Measurements from ENCODE around the gene SNTG2. TPM values are rescaled to one million over a fixed set of nuclear protein-coding genes. Genes with fewer than 3 reads are reported as not detected.
"Not testable (repeated sequence)": the region's sequence is repeated elsewhere in the genome, so short reads cannot be mapped to it uniquely, and the experiment has no call there.

The SNTG2 gene
- total RNA-seq, 2 experiments from 2014 or later, result 0.13 TPM; not detected in 1

DNA sequence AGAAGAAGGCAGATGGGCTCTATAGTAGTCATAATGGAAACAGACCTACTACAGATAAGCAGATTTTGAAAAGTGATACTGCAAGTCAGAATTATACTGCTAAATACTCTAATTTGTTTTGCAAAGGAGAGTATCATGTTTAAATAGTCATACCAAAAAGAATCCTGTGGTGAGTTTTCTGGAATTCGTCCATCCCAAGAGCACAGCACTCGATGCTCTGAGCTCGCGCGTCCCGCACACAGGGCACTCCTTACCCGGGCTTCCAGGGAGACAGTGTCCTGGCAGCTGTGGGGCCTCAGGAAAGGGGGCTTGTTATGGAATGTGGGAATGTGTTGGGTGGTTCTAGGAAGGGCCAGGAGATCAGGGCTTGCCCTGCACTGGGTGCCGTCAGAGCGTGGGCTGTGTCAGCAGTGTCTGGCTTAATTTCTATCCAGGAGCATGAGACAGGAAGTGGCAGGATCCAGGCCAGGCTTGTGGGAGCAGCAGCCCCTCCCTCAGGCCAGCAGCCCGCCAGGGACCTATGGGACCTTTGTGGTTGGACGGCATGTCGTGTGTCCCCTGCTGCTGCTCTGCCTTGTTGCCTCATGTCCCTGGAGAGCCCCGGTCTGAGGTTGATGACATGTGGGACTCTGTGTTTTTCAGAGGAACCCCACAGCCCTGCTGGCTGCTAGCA lies 269.4 kb downstream of the SNTG2 start:
- ChIA-PET POLR2A (no interaction called here), CTCF (no interaction called here)
- no peak for DNase-seq
- no peaks in the 10 kb centered on the region for H3K27me3 Mint-ChIP-seq
- no peaks in the 10 kb centered on the region for H3K4me1 Mint-ChIP-seq
- peaks cover 9% of the 10 kb centered on the region for H3K9me3 Mint-ChIP-seq
- no peak overlapping the region for H3K27ac Mint-ChIP-seq
- no peak overlapping the region for H3K4me3 Mint-ChIP-seq
- H3K36me3 Mint-ChIP-seq (ENCODE audit: low read depth), result peaks cover 5% of the 10 kb centered on the region

DNA sequence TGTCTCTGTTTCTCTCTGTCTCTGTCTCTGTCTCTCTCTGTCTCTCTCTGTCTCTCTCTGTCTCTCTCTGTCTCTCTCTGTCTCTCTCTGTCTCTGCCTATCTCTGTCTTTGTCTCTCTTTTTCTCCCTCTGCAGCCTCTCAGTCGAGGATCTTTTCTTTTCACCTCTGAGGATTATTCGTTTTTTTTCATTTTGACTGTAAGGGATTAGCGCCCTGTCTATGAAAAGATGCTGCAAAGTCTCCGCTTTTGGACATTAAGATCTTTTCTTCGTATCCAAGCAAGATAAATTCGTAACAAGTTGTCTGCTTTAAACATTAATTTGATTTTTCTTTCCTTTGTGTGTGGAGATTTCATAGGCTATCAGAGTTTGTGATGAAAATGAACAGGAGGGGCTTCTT lies 271.4 kb downstream of the SNTG2 start:
- CTCF ChIA-PET, result no interaction called here
- DNase-seq, result no peak
- POLR2A ChIA-PET, result no interaction called here
- Mint-ChIP-seq H3K27ac (no peak overlapping the region), H3K27me3 (no peaks in the 10 kb centered on the region), H3K4me3 (no peak overlapping the region), H3K4me1 (no peaks in the 10 kb centered on the region), H3K36me3 (ENCODE audit: low read depth) (peaks cover 5% of the 10 kb centered on the region), H3K9me3 (peaks cover 9% of the 10 kb centered on the region)

DNA sequence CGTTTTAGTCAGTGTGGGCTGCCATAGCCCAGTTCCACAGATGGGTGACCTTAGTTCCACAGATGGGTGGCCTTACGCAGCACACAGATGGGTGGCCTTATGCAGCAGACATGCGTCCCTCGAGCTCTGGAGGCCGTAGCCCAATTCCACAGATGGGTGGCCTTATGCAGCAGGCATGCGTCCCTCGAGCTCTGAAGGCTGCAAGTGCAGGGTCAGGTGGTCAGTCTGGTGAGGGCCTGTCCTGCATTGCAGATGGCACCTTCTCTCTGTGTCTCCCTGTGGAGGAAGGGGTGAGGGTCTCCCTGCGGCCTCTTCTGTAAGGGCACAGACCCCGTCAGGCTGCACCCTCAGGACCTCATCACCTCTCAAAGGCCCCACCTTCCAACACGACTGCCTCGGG lies 273.1 kb downstream of the SNTG2 start:
- POLR2A ChIA-PET, result no interaction called here
- H3K36me3 Mint-ChIP-seq (ENCODE audit: low read depth), result peaks cover 5% of the 10 kb centered on the region
- H3K27me3 Mint-ChIP-seq, result no peaks in the 10 kb centered on the region
- DNase-seq, result no peak
- CTCF ChIA-PET, result no interaction called here
- no peak overlapping the region for H3K27ac Mint-ChIP-seq
- H3K4me3 Mint-ChIP-seq, result no peak overlapping the region
- no peaks in the 10 kb centered on the region for H3K4me1 Mint-ChIP-seq
- H3K9me3 Mint-ChIP-seq, result peaks cover 9% of the 10 kb centered on the region

DNA sequence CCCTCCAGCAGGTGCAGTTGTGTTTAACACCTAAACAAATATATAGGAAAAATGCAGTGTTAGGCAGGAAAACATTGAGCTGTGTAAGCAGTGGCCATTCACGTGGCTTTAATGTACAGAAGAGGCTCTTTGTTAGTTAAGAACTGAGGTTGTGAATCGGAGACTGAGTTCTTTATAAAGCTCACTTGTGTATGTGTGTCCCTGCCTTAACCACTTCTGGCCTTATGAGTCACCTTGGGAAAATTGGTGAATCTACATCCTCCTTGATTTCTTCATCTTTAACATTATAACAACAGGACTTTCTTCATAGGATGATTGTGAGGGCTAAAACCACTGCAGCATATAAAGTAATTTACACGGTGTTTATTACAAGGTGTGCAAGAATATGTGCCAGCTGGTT lies 274.3 kb downstream of the SNTG2 start:
- Mint-ChIP-seq H3K4me3 (no peak overlapping the region), H3K27me3 (no peaks in the 10 kb centered on the region), H3K36me3 (ENCODE audit: low read depth) (peaks cover 5% of the 10 kb centered on the region), H3K27ac (no peak overlapping the region), H3K9me3 (peaks cover 8% of the 10 kb centered on the region), H3K4me1 (no peaks in the 10 kb centered on the region)
- DNase-seq, result no peak
- CTCF ChIA-PET, result no interaction called here
- POLR2A ChIA-PET, result no interaction called here

DNA sequence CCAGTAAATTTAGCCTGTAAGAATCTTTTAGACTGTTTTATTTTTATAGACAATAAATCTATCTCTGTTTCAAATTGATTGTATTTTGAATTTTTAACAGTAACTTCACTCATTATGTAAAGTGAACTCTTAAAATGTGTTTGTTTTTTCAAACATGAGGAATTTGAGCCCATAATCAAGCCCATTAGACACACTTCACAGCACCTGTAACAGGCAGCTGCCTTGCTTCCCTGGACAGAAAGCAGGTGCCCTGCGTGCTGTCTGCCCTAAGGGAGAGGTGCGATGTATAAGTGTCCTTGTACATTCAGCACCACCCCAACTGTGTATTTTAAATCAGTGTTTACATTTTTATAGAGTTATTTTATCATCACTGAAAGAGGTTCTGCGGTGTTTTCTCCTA lies 276.1 kb downstream of the SNTG2 start:
- H3K9me3 Mint-ChIP-seq, result peaks cover 4% of the 10 kb centered on the region

DNA sequence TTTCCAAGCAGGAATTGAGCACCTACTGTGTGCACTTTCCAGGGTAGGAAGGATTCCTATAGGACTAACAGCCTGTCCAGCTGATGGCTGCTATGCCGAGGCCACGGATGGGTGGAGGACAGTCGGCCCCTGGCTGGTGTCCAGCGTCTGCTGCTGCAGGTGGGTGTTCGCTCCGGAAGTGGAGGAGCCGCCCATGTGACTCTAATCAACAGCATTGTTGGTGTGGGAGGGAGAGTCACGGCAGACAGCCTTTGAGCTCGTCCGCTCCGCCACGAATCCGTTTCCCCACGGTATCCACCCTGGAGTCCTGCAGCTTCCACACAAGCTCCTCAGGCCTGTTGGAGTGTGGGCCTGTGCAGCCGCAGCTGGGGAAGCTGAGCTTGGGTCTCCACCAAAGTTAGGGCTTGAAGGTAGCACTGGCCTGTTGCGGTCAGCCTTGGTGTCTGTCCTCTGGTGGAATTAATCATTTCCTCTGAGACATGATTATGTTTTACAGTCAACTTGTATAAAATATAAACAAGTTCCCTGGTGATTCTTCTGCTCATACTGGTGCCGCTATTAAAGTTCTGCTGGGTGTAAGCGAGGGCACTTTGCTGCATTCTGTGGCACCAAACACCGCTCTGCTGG lies 276.7 kb downstream of the SNTG2 start:
- H3K9me3 Mint-ChIP-seq, result no peaks in the 10 kb centered on the region
- no peak for DNase-seq
- no peak overlapping the region for H3K27ac Mint-ChIP-seq
- ChIA-PET CTCF (no interaction called here), POLR2A (no interaction called here)
- no peaks in the 10 kb centered on the region for H3K36me3 Mint-ChIP-seq (ENCODE audit: low read depth)
- H3K4me3 Mint-ChIP-seq, result no peak overlapping the region
- no peaks in the 10 kb centered on the region for H3K4me1 Mint-ChIP-seq
- no peaks in the 10 kb centered on the region for H3K27me3 Mint-ChIP-seq

More for the DNA sequence above, 276.1 kb downstream of the SNTG2 start:
- DNase-seq, result no peak
- no peaks in the 10 kb centered on the region for H3K4me1 Mint-ChIP-seq
- ChIA-PET POLR2A (no interaction called here), CTCF (no interaction called here)
- H3K4me3 Mint-ChIP-seq, result no peak overlapping the region
- no peaks in the 10 kb centered on the region for H3K27me3 Mint-ChIP-seq
- peaks cover 3% of the 10 kb centered on the region for H3K36me3 Mint-ChIP-seq (ENCODE audit: low read depth)
- no peak overlapping the region for H3K27ac Mint-ChIP-seq

DNA sequence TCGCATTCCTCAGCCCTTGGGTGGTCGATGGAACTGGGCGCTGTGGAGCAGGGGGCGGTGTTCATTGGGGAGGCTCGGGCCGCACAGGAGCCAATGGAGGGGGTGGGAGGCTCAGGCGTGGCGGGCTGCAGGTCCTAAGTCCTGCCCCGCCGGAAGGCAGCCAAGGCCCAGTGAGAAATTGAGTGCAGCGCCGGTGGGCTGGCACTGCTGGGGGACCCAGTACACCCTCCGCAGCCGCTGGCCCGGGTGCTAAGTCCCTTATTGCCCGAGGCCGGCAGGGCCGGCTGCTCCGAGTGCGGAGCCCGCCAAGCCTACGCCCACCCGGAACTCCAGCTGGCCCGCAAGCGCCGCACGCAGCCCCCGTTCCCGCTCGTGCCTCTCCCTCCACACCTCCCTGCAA lies 278.9 kb downstream of the SNTG2 start:
- CTCF ChIA-PET; H3K36me3 Mint-ChIP-seq (ENCODE audit: low read depth); H3K4me3 Mint-ChIP-seq; DNase-seq; H3K9me3 Mint-ChIP-seq; H3K27ac Mint-ChIP-seq; H3K27me3 Mint-ChIP-seq; POLR2A ChIA-PET; H3K4me1 Mint-ChIP-seq: not testable (repeated sequence)

DNA sequence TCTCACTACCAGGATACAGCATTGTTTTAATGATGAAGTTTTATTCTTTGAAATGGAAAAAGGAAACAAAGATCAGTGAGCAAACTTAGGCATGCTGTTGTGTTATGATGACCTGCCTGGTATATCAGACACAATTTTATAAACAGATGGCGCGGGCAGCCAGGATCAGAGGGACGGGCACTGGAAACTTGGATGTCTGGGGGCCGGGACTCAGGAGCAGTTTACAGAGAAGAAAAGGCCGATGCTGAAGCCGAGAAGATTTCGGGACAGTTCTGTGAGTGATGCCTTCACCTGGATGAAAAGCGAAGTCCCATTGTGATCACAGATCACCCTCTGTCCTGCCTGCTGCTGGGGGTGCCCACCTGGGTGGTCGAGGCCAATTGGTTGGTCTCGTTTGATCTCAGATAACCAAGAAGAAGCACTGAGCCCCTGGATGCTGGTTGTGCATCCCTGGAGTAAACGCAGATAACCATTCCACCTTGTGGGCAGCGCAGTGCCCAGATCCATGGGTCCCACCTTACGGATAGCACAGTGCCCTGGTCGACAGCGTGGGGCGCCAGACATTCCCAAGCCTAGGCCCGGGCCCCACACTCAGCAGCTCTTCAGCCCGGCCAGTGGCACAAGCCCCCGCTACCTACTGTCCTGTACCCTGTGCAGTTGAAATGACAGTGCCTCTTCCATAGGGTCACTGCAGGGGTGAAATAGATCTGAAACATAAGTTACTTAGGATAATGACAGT lies 279.7 kb downstream of the SNTG2 start:
- no peak for DNase-seq
- H3K27me3 Mint-ChIP-seq, result no peaks in the 10 kb centered on the region
- CTCF ChIA-PET, result no interaction called here
- no peaks in the 10 kb centered on the region for H3K36me3 Mint-ChIP-seq (ENCODE audit: low read depth)
- POLR2A ChIA-PET, result no interaction called here
- H3K9me3 Mint-ChIP-seq, result no peaks in the 10 kb centered on the region
- H3K27ac Mint-ChIP-seq, result no peak overlapping the region
- no peak overlapping the region for H3K4me3 Mint-ChIP-seq
- H3K4me1 Mint-ChIP-seq, result no peaks in the 10 kb centered on the region

DNA sequence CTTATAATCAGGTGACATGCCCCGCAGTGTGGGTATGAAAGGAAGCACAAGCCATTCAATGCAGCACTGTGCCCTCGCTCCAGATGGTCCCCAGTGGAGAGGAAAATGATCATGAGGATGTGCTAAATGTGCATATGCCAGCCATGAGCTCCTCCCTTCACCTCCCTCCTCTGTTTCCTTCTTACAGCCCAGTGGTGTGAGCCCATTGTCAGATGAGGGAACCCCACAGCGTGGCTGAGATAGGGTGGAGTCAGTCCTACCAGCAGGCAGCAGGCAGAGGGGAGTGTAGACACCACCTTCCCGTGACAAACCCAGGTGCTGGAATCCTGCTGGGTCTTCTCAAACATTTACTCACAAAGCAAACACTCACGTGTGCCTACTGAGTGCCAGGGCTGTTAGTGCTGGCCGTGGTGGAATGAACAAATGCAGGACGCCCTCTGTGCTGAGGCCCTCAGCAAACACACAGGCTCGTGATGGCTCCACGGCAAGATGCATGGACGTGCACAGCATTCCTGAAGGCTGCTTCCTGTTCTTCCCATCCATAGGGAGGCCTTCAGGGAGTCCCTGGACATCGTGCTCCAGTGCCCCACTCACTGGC lies 280.9 kb downstream of the SNTG2 start:
- Mint-ChIP-seq H3K27me3 (no peaks in the 10 kb centered on the region), H3K4me3 (no peak overlapping the region), H3K9me3 (no peaks in the 10 kb centered on the region), H3K4me1 (no peaks in the 10 kb centered on the region), H3K36me3 (ENCODE audit: low read depth) (no peaks in the 10 kb centered on the region), H3K27ac (no peak overlapping the region)
- ChIA-PET POLR2A (no interaction called here), CTCF (no interaction called here)
- no peak for DNase-seq

DNA sequence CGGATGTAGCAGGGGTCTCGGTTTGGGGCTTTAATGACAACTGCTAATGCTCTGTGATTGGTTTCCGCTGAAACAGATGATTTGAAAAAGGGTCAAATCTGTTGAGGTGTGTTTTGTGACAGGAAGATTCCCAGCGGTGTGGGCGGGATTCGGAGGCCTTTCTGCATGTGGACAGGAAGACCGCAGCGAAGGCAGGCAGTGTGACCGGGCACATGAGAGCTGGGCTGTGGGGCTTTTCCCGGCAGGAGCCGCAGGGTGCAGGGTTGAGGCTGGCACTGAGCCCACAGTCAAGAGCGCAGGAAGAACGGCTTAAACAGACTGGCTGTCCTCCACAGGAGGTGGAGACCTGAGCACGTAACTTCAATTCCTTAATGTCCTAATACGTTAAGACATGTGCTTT lies 282.6 kb downstream of the SNTG2 start:
- Mint-ChIP-seq H3K9me3 (no peaks in the 10 kb centered on the region), H3K4me1 (no peaks in the 10 kb centered on the region), H3K4me3 (no peak overlapping the region), H3K27ac (no peak overlapping the region), H3K36me3 (ENCODE audit: low read depth) (no peaks in the 10 kb centered on the region), H3K27me3 (no peaks in the 10 kb centered on the region)
- POLR2A ChIA-PET, result no interaction called here
- CTCF ChIA-PET, result no interaction called here
- DNase-seq, result no peak

DNA sequence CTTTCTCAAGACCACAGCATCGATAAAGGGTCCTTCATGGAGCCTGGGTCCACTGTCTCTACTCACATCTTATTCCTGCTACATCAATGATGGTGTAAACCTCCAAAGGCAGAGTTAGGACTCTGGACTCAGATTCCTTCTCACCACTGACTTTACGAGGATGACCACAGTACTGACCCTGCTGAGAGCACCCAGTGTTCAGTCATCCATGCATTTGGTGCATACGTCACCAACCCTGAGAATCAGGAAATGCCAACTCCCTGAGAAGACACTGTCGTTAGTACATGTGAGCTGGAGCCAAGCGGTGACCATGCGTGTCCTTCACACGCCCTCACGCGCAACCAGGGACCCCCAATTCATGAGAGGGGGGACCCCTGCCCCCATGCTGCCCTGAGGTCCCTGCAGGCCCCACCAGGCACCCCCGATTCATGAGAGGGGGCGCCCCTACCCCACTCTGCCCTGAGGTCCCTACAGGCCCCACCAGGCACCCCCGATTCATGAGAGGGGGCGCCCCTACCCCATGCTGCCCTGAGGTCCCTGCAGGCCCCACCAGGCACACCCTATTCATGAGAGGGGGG lies 284.2 kb downstream of the SNTG2 start:
- Mint-ChIP-seq H3K4me3 (no peak overlapping the region), H3K36me3 (ENCODE audit: low read depth) (no peaks in the 10 kb centered on the region), H3K4me1 (no peaks in the 10 kb centered on the region), H3K27me3 (no peaks in the 10 kb centered on the region), H3K9me3 (no peaks in the 10 kb centered on the region), H3K27ac (no peak overlapping the region)
- ChIA-PET CTCF (no interaction called here), POLR2A (no interaction called here)
- no peak for DNase-seq

DNA sequence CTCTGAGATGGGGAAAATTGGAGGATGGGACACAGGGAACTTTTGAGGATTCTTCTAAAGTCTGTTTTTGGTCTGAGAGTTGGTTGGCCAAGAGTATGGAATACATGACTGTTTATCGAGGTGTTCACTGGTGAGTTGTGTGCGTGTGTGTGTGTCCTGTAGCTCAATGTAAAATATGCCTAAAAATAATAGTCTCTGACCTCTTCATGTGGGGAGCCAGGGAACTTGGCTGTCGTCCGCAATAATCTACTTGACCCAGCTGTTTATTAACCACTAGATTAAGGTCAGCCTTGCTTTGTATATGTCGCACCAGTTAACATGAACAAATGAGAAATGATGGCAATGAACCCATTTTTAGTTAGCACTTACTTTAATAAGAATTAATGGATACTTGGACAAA lies 285.2 kb downstream of the SNTG2 start:
- ChIA-PET CTCF (no interaction called here), POLR2A (no interaction called here)
- no peaks in the 10 kb centered on the region for H3K36me3 Mint-ChIP-seq (ENCODE audit: low read depth)
- H3K4me1 Mint-ChIP-seq, result no peaks in the 10 kb centered on the region
- no peak overlapping the region for H3K27ac Mint-ChIP-seq
- DNase-seq, result no peak
- no peaks in the 10 kb centered on the region for H3K9me3 Mint-ChIP-seq
- H3K27me3 Mint-ChIP-seq, result no peaks in the 10 kb centered on the region
- H3K4me3 Mint-ChIP-seq, result no peak overlapping the region

DNA sequence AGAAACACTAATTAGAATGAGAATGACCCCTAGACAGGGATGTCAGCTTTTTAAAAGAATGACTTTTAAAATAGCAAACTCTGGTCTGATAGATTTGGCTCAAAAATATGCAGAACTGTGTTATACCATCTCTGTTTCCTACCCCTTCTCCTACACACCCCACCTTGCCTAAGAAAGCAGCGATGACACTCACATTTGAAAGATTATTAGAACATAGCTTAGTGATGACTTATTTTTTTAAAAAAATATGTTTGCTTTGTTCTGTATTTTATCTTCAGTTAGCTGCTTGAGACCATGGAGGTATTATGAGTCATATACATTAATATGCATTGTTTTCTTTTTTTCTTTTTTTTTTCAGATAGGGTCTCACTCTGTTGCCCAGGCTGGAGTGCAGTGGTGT lies 286.0 kb downstream of the SNTG2 start:
- H3K4me3 Mint-ChIP-seq, result no peak overlapping the region
- DNase-seq, result no peak
- H3K27me3 Mint-ChIP-seq, result no peaks in the 10 kb centered on the region
- POLR2A ChIA-PET, result no interaction called here
- no peaks in the 10 kb centered on the region for H3K36me3 Mint-ChIP-seq (ENCODE audit: low read depth)
- no peaks in the 10 kb centered on the region for H3K4me1 Mint-ChIP-seq
- CTCF ChIA-PET, result no interaction called here
- H3K27ac Mint-ChIP-seq, result no peak overlapping the region
- no peaks in the 10 kb centered on the region for H3K9me3 Mint-ChIP-seq
